ENCODE measurements around the gene MFSD12. TPM values are rescaled to one million over a fixed set of nuclear protein-coding genes. Genes with fewer than 3 reads are reported as not detected.
A peak's percentile ranks its signal among the peaks of the same experiment; 100 is the strongest.

Gene MFSD12
- 71.5 and 75.1 TPM in 2 replicates for total RNA-seq
- long read RNA-seq, partial matches to known transcripts, result 0 of 4 reads
- long read RNA-seq, other reads (novel, unspliced or antisense), result 3 of 4 reads

DNA sequence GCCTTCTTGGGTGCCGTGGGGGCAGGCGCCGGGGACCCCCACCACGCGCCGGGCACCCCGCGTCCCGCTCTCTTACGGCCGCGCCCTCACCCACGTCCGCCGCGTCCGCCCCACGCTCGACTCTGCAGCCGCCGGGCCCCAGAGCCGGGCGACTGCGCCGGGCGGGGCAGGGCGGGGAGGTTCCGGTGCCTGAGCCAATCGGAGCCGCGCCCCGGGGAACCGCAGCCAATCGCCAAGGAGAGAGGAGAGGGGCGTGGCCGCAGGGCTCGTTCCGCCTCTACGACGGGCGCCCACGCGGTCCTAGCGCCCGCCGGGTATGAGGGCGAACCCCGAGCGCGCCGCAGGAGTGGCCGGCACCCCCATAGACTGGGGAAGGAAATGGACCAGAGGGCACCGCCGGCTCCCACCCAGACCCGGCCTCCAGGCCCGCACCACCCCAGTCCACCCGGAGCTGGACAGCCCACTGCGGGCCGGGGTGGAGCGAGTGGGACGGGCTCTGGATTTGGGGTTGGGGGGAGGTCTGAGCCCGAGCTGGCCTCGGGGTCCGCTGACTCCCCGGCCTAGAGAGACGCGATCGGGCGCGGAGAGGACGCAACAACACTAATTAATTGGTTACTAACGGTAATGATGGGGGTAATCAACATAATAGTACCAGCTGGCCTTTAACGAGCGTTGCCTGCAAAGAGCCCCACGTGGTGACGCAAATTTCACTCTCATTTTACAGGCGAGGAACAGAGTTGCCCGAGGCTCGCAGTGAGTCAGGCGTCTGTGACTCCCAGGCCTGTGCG lies at the start of gene MFSD12:
Gene MFSD12 (minus strand): TSS at position 126 of the 788 bp plus-strand sequence. CDS start 183 bp downstream, outside the sequence.
- TF ChIP-seq, protein P1, sequence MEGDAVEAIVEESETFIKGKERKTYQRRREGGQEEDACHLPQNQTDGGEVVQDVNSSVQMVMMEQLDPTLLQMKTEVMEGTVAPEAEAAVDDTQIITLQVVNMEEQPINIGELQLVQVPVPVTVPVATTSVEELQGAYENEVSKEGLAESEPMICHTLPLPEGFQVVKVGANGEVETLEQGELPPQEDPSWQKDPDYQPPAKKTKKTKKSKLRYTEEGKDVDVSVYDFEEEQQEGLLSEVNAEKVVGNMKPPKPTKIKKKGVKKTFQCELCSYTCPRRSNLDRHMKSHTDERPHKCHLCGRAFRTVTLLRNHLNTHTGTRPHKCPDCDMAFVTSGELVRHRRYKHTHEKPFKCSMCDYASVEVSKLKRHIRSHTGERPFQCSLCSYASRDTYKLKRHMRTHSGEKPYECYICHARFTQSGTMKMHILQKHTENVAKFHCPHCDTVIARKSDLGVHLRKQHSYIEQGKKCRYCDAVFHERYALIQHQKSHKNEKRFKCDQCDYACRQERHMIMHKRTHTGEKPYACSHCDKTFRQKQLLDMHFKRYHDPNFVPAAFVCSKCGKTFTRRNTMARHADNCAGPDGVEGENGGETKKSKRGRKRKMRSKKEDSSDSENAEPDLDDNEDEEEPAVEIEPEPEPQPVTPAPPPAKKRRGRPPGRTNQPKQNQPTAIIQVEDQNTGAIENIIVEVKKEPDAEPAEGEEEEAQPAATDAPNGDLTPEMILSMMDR (IDR thresholded peaks at IDR 0.05; ENCODE audit: unreplicated experiment), result no peak
- Mint-ChIP-seq H3K27me3 (peaks cover 2% of the 10 kb centered on the region), H3K4me3 (ENCODE audit: low read depth) (peak within 1 kb of the TSS; percentile 87), H3K9me3 (ENCODE audit: low read depth) (no peaks in the 10 kb centered on the region), H3K27ac (peak within 1 kb of the TSS; percentile 80), H3K36me3 (ENCODE audit: insufficient read depth) (no peaks in the 10 kb centered on the region), H3K4me1 (ENCODE audit: low read depth) (peaks cover 9% of the 10 kb centered on the region)
- peak; percentile 89 for DNase-seq (ENCODE audit: low spot score, unreplicated experiment)

DNA sequence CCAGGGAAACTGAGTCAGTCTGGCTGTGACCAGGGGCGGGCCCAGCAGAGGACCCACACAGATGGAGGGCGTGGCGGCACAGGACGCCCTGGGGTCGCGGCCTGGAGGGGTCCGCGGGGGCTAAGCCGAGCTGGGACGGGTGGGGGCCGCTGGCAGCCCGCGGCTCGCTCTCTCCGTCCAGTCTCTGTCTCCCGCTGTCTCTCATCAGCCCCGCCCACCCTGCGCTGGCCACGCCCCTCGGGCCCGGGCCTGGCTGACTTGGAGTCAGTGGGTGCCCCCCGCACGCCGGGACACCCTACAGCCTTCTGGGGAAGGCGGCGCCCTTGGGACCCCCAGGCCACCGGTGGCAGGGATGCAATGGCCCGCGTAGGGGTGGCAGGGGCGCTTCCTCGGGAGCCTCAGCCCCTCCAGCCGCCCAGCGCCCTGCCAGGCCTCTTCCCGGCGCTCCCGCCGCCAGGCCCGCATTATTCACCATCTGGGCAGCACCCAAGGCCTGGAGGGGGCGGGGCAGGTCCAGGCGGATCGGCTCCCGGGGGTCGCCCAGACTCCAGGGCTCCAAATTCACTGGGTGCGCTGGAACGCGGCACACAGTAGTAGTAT lies 49.4 kb upstream of the MFSD12 start, which contains the start of gene TBXA2R:
Gene TBXA2R (minus strand): TSS at position 186 of the 600 bp plus-strand sequence. CDS start 6,241 bp downstream, outside the sequence.
- Mint-ChIP-seq H3K4me3 (ENCODE audit: low read depth) (no peak within 1 kb of the TSS), H3K9me3 (ENCODE audit: low read depth) (no peaks in the 10 kb centered on the region), H3K36me3 (ENCODE audit: insufficient read depth) (no peaks in the 10 kb centered on the region), H3K4me1 (ENCODE audit: low read depth) (no peaks in the 10 kb centered on the region), H3K27ac (no peak within 1 kb of the TSS), H3K27me3 (peaks cover 14% of the 10 kb centered on the region)
- DNase-seq (ENCODE audit: low spot score, unreplicated experiment), result no peak
- TF ChIP-seq, protein P1 (IDR thresholded peaks at IDR 0.05; ENCODE audit: unreplicated experiment), result no peak

DNA sequence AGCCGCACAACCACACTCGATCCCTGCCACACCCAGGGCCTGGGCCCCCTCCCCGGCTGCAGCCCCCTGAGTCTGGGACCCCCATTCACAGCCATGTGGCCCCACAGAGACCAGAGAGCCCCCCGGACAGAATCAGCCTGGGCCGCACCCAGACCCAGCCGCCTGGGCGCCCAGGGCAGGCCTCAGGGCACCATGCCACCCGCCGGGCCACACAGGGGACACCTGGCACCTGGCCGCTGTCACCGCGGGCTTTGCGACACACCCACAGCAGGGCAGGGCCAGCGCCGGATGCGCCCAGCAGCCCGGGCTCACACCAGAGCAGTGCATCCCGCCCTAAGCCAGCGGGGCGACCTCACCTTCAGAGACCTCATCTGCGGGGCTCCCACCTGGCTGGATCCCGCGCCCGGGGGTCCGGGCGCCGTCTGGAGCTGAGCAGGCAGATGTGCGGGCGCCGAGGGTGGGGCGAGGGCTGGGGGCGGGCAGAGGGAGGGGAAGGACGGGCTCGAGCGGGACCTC lies 48.8 kb upstream of the MFSD12 start:
- no peak for DNase-seq (ENCODE audit: low spot score, unreplicated experiment)
- no peak overlapping the region for H3K4me3 Mint-ChIP-seq (ENCODE audit: low read depth)
- H3K36me3 Mint-ChIP-seq (ENCODE audit: insufficient read depth), result no peaks in the 10 kb centered on the region
- H3K9me3 Mint-ChIP-seq (ENCODE audit: low read depth), result no peaks in the 10 kb centered on the region
- no peak overlapping the region for H3K27ac Mint-ChIP-seq
- peaks cover 14% of the 10 kb centered on the region for H3K27me3 Mint-ChIP-seq
- TF ChIP-seq, protein P1 (IDR thresholded peaks at IDR 0.05; ENCODE audit: unreplicated experiment), result no peak
- H3K4me1 Mint-ChIP-seq (ENCODE audit: low read depth), result no peaks in the 10 kb centered on the region

DNA sequence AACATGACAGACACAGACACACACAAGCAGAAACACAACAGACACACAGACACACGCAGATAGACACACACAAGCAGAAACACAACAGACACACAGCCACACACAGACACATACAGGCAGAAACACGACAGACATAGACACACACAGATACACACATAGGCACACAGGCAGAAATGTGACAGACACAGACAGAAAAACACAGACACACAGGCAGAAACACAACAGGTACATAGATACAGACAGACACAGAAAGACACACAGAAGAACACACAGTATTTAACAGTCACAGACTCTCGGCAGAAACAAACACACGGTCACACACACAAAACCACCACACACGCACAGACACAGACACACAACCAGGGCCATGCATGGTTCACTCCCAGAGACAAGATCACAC lies 48.4 kb upstream of the MFSD12 start:
- H3K27ac Mint-ChIP-seq, result no peak overlapping the region
- H3K4me3 Mint-ChIP-seq (ENCODE audit: low read depth), result no peak overlapping the region
- H3K4me1 Mint-ChIP-seq (ENCODE audit: low read depth), result no peaks in the 10 kb centered on the region
- TF ChIP-seq, protein P1 (IDR thresholded peaks at IDR 0.05; ENCODE audit: unreplicated experiment), result no peak
- no peaks in the 10 kb centered on the region for H3K36me3 Mint-ChIP-seq (ENCODE audit: insufficient read depth)
- DNase-seq (ENCODE audit: low spot score, unreplicated experiment), result no peak
- no peaks in the 10 kb centered on the region for H3K9me3 Mint-ChIP-seq (ENCODE audit: low read depth)
- peaks cover 14% of the 10 kb centered on the region for H3K27me3 Mint-ChIP-seq

DNA sequence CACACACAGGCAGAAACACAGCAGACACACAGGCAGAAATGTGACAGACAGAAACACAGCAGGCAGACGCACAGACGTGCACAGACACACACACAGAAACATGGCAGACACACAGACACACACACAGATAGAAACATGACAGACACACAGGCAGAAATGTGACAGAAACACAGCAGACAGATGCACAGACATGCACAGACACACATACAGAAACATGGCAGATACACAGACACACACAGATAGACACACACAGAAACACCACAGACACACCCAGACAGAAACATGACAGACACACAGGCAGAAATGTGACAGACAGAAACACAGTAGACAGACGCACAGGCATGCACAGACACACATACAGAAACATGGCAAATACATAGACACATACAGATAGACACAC lies 48.0 kb upstream of the MFSD12 start:
- Mint-ChIP-seq H3K27me3 (peaks cover 14% of the 10 kb centered on the region), H3K4me3 (ENCODE audit: low read depth) (no peak overlapping the region), H3K36me3 (ENCODE audit: insufficient read depth) (no peaks in the 10 kb centered on the region), H3K27ac (no peak overlapping the region), H3K4me1 (ENCODE audit: low read depth) (no peaks in the 10 kb centered on the region), H3K9me3 (ENCODE audit: low read depth) (no peaks in the 10 kb centered on the region)
- DNase-seq (ENCODE audit: low spot score, unreplicated experiment), result no peak
- TF ChIP-seq, protein P1 (IDR thresholded peaks at IDR 0.05; ENCODE audit: unreplicated experiment), result no peak

All from progenitor cell of endocrine pancreas (in vitro differentiated cells).